ENCODE data around the gene COG5.

The COG5 gene

GRCh38 chr7:107181172-107181571 is 382.5 kb downstream of the COG5 start:
- Histone ChIP-seq H3K27me3 (ENCODE audit: insufficient read depth, poor library complexity, severe bottlenecking) (no peaks in the 10 kb centered on the region), H3K27ac (replicated peaks) (no peak overlapping the region), H3K4me3 (replicated peaks; ENCODE audit: insufficient read depth, low read length) (no peak overlapping the region)
- TF ChIP-seq POLR2AphosphoS5 (IDR thresholded peaks at IDR 0.05; ENCODE audit: low read depth) (no peak), GABPA (IDR thresholded peaks at IDR 0.05; ENCODE audit: low read depth) (no peak), SPI1 (IDR thresholded peaks at IDR 0.05; ENCODE audit: borderline replicate concordance, low read depth) (no peak)
- TF ChIP-seq, protein P1, sequence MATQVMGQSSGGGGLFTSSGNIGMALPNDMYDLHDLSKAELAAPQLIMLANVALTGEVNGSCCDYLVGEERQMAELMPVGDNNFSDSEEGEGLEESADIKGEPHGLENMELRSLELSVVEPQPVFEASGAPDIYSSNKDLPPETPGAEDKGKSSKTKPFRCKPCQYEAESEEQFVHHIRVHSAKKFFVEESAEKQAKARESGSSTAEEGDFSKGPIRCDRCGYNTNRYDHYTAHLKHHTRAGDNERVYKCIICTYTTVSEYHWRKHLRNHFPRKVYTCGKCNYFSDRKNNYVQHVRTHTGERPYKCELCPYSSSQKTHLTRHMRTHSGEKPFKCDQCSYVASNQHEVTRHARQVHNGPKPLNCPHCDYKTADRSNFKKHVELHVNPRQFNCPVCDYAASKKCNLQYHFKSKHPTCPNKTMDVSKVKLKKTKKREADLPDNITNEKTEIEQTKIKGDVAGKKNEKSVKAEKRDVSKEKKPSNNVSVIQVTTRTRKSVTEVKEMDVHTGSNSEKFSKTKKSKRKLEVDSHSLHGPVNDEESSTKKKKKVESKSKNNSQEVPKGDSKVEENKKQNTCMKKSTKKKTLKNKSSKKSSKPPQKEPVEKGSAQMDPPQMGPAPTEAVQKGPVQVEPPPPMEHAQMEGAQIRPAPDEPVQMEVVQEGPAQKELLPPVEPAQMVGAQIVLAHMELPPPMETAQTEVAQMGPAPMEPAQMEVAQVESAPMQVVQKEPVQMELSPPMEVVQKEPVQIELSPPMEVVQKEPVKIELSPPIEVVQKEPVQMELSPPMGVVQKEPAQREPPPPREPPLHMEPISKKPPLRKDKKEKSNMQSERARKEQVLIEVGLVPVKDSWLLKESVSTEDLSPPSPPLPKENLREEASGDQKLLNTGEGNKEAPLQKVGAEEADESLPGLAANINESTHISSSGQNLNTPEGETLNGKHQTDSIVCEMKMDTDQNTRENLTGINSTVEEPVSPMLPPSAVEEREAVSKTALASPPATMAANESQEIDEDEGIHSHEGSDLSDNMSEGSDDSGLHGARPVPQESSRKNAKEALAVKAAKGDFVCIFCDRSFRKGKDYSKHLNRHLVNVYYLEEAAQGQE (IDR thresholded peaks at IDR 0.05; ENCODE audit: insufficient replicate concordance, low read depth): no peak
- TF ChIP-seq, protein P2, sequence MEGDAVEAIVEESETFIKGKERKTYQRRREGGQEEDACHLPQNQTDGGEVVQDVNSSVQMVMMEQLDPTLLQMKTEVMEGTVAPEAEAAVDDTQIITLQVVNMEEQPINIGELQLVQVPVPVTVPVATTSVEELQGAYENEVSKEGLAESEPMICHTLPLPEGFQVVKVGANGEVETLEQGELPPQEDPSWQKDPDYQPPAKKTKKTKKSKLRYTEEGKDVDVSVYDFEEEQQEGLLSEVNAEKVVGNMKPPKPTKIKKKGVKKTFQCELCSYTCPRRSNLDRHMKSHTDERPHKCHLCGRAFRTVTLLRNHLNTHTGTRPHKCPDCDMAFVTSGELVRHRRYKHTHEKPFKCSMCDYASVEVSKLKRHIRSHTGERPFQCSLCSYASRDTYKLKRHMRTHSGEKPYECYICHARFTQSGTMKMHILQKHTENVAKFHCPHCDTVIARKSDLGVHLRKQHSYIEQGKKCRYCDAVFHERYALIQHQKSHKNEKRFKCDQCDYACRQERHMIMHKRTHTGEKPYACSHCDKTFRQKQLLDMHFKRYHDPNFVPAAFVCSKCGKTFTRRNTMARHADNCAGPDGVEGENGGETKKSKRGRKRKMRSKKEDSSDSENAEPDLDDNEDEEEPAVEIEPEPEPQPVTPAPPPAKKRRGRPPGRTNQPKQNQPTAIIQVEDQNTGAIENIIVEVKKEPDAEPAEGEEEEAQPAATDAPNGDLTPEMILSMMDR (IDR thresholded peaks at IDR 0.05; ENCODE audit: insufficient read depth, low read length): no peak
- no peak for DNase-seq (ENCODE audit: low read depth in 1 of 2, low spot score in 1 of 2)

DNA sequence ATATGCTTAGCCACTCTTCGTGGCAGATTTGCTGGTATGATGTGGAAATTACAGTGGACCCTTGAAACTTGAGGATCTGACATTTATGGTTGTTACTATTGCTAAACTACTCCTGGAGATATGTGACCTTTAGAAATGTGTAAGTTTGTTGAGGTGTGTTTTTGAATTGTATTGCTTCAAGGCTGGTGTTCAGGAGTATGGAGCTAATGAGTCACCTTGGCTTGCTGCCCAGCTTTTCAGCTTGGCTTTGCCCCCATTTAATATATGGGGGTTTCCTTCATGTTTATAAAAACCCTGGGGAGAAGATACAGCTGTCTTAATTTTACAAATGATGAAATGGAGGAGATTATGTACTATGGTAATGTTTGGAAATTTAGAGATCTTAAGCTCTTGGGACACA is 383.3 kb downstream of the COG5 start:
- H3K27ac ChIP-seq (replicated peaks): no peak overlapping the region
- no peak for DNase-seq (ENCODE audit: low read depth in 1 of 2, low spot score in 1 of 2)
- H3K27me3 ChIP-seq (ENCODE audit: insufficient read depth, poor library complexity, severe bottlenecking): no peaks in the 10 kb centered on the region
- TF ChIP-seq, protein P2 (IDR thresholded peaks at IDR 0.05; ENCODE audit: insufficient read depth, low read length): no peak
- TF ChIP-seq SPI1 (IDR thresholded peaks at IDR 0.05; ENCODE audit: borderline replicate concordance, low read depth): no peak
- H3K4me3 ChIP-seq (replicated peaks; ENCODE audit: insufficient read depth, low read length): no peak overlapping the region

- DNase-seq (ENCODE audit: low read depth in 1 of 2, low spot score in 1 of 2): no peak
- TF ChIP-seq, protein P1 (IDR thresholded peaks at IDR 0.05; ENCODE audit: insufficient replicate concordance, low read depth): no peak
- TF ChIP-seq GABPA (IDR thresholded peaks at IDR 0.05; ENCODE audit: low read depth): no peak
- TF ChIP-seq, protein P2 (IDR thresholded peaks at IDR 0.05; ENCODE audit: insufficient read depth, low read length): no peak
- Histone ChIP-seq H3K4me3 (replicated peaks; ENCODE audit: insufficient read depth, low read length) (no peak overlapping the region), H3K27me3 (ENCODE audit: insufficient read depth, poor library complexity, severe bottlenecking) (no peaks in the 10 kb centered on the region), H3K27ac (replicated peaks) (no peak overlapping the region)
These were observed 384.2 kb downstream of the COG5 start for GRCh38 chr7:107179326-107180164.
